ENCODE data around the gene KIRREL1. TPM values are rescaled to one million over a fixed set of nuclear protein-coding genes. Genes with fewer than 3 reads are reported as not detected.

Gene KIRREL1
- total RNA-seq, 4 donors from 2014 or later: 8.2 to 18.3 (median 12.6) TPM

DNA sequence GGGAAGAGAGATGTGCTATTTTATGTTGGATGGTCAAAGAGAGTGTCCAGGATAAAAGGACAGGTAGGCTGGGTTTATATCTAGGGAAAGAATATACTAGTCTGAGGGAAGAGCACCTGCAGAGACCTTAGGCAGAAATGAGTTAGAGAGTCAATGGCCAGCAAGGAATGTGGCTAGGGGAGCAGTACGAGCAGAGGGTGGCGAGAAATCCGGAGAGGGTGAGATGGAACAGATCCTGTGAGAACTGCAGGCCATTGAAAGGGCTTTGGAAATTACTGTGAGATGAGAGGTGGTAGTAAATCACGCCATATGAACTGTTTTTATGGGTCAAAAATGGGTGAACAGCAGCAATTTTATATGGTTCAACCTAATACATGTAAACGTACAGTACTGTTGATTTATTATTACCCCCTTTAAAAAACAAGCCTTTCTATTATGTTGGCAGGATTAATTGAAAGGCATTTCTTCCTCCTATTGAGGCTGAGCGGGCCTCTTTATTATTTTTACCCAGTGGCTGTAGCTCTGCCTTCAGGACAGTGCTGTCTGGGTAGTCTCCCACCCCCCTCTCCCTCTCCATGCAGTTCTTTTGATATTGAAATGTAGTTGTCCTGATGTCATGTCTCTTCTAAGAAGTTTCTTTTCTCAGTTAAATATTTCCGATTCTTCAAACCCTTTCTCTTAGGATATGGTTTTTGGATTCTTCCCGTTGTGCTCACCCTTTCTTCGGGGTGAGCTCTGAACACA, 112.1 kb downstream of the KIRREL1 start:
- intact Hi-C loops (cut with DNase I; ENCODE audit: low total_unique reads): no loop called here
- DNase-seq: no peak
- Histone ChIP-seq H3K27me3 (peaks cover 8% of the 10 kb centered on the region), H3K4me3 (no peak overlapping the region), H3K9me3 (no peaks in the 10 kb centered on the region), H3K36me3 (no peaks in the 10 kb centered on the region), H3K4me1 (peaks cover 0 to 11% (median 0%) of the 10 kb centered on the region in 4 donors), H3K27ac (no peak overlapping the region)
- TF ChIP-seq, protein P1, sequence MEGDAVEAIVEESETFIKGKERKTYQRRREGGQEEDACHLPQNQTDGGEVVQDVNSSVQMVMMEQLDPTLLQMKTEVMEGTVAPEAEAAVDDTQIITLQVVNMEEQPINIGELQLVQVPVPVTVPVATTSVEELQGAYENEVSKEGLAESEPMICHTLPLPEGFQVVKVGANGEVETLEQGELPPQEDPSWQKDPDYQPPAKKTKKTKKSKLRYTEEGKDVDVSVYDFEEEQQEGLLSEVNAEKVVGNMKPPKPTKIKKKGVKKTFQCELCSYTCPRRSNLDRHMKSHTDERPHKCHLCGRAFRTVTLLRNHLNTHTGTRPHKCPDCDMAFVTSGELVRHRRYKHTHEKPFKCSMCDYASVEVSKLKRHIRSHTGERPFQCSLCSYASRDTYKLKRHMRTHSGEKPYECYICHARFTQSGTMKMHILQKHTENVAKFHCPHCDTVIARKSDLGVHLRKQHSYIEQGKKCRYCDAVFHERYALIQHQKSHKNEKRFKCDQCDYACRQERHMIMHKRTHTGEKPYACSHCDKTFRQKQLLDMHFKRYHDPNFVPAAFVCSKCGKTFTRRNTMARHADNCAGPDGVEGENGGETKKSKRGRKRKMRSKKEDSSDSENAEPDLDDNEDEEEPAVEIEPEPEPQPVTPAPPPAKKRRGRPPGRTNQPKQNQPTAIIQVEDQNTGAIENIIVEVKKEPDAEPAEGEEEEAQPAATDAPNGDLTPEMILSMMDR (IDR thresholded peaks at IDR 0.05): no peak
- TF ChIP-seq POLR2A (IDR thresholded peaks at IDR 0.05) (no peak), POLR2AphosphoS5 (IDR thresholded peaks at IDR 0.05) (no peak), EP300 (IDR thresholded peaks at IDR 0.05; ENCODE audit: low read depth) (no peak)
- in situ Hi-C loops (cut with MboI; ENCODE audit: low pct_ligation_motif_present in 1 of 4, low pct_unique_long_range_greater_than_20kb in 1 of 4, low sequenced_read_pairs in 3 of 4): loop anchor here in 1 of 4 donors (10.0 kb wide), 1 partner anchor 121 kb away; no protein-coding TSS in a partner anchor
- WGBS, 2 donors (ENCODE audit: low coverage in 1 of 2): 74 to 77% methylated on average over 6 to 9 of the region's 9 CpGs

DNA sequence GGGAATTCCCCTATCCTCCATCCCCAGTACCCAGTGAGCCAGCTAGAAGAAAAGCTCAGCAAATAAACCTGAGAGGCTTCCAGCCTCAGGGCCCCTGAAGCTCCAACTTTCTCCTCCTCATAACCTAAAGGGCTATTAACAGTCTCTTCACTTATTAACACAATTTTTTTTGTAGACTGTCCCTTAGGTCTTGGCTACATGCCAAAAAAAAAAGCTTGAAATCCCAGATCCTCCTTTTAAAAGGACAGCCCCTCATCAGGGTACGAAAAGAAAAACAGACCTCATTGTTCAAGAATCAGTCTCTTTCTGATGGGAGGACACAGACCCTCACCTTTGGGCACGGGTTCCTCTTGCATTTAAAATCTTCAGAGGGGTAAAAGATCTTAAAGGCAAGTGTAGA, 114.5 kb downstream of the KIRREL1 start:
- H3K4me3 ChIP-seq: no peak overlapping the region
- no peak overlapping the region for H3K27ac ChIP-seq
- intact Hi-C loops (cut with DNase I; ENCODE audit: low total_unique reads): no loop called here
- no peaks in the 10 kb centered on the region for H3K36me3 ChIP-seq
- no peaks in the 10 kb centered on the region for H3K9me3 ChIP-seq
- WGBS, 2 donors (ENCODE audit: low coverage in 1 of 2): 60 to 69% methylated on average over 1 to 2 of the region's 2 CpGs
- no peak for DNase-seq
- peaks cover 0 to 1% (median under 1%) of the 10 kb centered on the region in 4 donors for H3K4me1 ChIP-seq
- in situ Hi-C loops (cut with MboI; ENCODE audit: low pct_ligation_motif_present in 1 of 4, low pct_unique_long_range_greater_than_20kb in 1 of 4, low sequenced_read_pairs in 3 of 4): loop anchor here in 1 of 4 donors (10.0 kb wide), 1 partner anchor 123 kb away; no protein-coding TSS in a partner anchor
- peaks cover 27% of the 10 kb centered on the region for H3K27me3 ChIP-seq
- TF ChIP-seq POLR2A (IDR thresholded peaks at IDR 0.05): no peak
- no peak for TF ChIP-seq POLR2AphosphoS5 (IDR thresholded peaks at IDR 0.05)
- TF ChIP-seq, protein P1 (IDR thresholded peaks at IDR 0.05): no peak
- TF ChIP-seq EP300 (IDR thresholded peaks at IDR 0.05; ENCODE audit: low read depth): no peak

GRCh38 chr1:158112994-158113758, 119.7 kb downstream of the KIRREL1 start:
- H3K27ac ChIP-seq: peak overlapping the region in 1 of 4 donors; percentile 3
- peaks cover 6 to 20% (median 15%) of the 10 kb centered on the region in 4 donors for H3K4me1 ChIP-seq
- H3K9me3 ChIP-seq: no peaks in the 10 kb centered on the region
- no peak for TF ChIP-seq EP300 (IDR thresholded peaks at IDR 0.05; ENCODE audit: low read depth)
- TF ChIP-seq, protein P1 (IDR thresholded peaks at IDR 0.05): peak in 3 of 5 experiments; percentile 10 to 47 (median 37)
- in situ Hi-C loops (cut with MboI; ENCODE audit: low pct_ligation_motif_present in 1 of 4, low pct_unique_long_range_greater_than_20kb in 1 of 4, low sequenced_read_pairs in 3 of 4): no loop called here
- WGBS, 2 donors (ENCODE audit: low coverage in 1 of 2): 4 to 29% methylated on average over 10 to 58 of the region's 58 CpGs
- peak overlapping the region; percentile 12 to 53 (median 46) for H3K4me3 ChIP-seq
- intact Hi-C loops (cut with DNase I; ENCODE audit: low total_unique reads): no loop called here
- no peaks in the 10 kb centered on the region for H3K36me3 ChIP-seq
- peak; percentile 37 for DNase-seq
- H3K27me3 ChIP-seq: peaks cover 38% of the 10 kb centered on the region

- DNase-seq: no peak
- TF ChIP-seq, protein P1 (IDR thresholded peaks at IDR 0.05): peak in 1 of 5 experiments; percentile 1
- no peak for TF ChIP-seq POLR2AphosphoS5 (IDR thresholded peaks at IDR 0.05)
- 35 to 80% methylated on average over 1 to 8 of the region's 8 CpGs for WGBS, 2 donors (ENCODE audit: low coverage in 1 of 2)
- Histone ChIP-seq H3K27ac (peak overlapping the region in 1 of 4 donors; percentile 3), H3K9me3 (no peaks in the 10 kb centered on the region), H3K4me1 (peaks cover 11 to 22% (median 19%) of the 10 kb centered on the region in 4 donors), H3K4me3 (peak overlapping the region in 3 of 4 donors; percentile 44 to 53 (median 49)), H3K36me3 (no peaks in the 10 kb centered on the region), H3K27me3 (peaks cover 38% of the 10 kb centered on the region)
- in situ Hi-C loops (cut with MboI; ENCODE audit: low pct_ligation_motif_present in 1 of 4, low pct_unique_long_range_greater_than_20kb in 1 of 4, low sequenced_read_pairs in 3 of 4) (no loop called here), intact Hi-C loops (cut with DNase I; ENCODE audit: low total_unique reads) (no loop called here)
Observed at GRCh38 chr1:158113759-158114127, 120.3 kb downstream of the KIRREL1 start.

Measured in transverse colon (tissue), 4 donors.